Kidney glomerular epithelial cell (primary cell): Measurements from ENCODE around the gene C1D.

Experiments used
- DNase-seq: peaks from one replicate; lab custom pipeline; 2025; lab: John Stamatoyannopoulos, UW

C1D gene

DNA sequence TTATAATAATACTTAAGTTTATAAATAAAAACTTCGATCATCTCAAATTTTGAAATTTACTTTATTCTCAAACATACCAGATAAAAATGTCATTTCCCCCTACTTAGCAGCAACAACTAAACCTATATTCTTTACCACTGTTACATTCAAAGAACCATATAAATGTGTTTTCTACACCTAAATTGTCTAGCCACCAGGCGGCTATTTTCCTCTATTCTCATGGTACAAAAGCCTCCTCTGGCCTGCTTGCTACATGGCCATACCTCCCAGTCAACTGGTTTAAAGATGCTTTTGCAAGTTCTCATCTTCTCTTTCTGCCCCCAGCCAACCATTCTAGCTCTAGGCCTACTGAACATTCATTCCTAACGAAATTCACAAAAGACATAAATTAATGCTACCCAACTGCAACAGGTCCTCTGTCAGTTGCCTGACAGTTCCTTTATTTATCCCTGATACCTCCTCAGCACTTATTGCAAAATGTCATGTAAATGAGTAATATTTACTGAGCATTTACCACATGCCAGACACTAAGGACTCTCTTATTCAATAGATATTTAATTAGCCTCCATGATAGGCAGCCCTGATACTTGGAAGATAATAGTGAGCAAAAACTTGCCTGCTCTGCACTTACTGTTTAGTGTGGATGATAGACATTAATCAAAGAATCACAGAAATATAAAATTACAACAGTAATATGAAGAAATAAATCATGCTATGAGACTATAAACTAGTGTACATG, 5.0 kb downstream of the C1D start:
- DNase-seq: no peak

DNA sequence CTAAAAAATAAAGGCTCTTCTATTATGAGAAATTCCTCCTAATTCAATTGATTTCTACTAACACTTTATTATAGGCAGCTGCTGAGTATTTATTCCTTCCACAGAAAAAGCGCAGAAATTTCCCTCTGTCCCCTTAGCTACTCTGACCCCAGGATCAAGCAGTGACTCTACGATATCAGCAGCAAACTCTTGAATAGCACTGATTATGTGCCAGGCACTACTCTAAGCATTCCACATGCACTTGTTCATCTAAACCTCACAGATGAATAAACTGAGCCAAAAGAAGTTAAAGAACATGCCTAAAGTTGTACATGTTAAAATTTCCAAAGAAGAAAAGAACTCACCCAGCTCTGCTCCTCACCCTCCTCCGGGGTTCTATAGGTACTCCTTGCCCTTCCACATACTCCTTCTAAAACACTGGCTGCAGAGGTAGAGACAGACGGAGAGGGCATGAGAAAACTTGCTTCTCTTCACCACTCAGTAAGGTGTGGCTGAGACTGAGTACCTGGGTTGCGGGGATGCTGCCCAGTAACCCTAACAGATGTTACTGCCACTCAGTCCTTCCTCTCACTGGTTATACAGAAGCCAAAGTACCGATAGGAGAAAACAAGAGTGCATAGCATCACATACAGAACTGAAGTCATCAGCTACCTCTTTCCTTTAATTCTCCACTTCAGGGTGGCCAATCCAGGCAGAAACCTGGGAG, 9.9 kb downstream of the C1D start:
- DNase-seq: no peak

- DNase-seq: no peak
Measured at GRCh38 chr2:68050353-68050752, 12.5 kb downstream of the C1D start.

GRCh38 chr2:68046642-68047240, 16.1 kb downstream of the C1D start:
- no peak for DNase-seq

DNA sequence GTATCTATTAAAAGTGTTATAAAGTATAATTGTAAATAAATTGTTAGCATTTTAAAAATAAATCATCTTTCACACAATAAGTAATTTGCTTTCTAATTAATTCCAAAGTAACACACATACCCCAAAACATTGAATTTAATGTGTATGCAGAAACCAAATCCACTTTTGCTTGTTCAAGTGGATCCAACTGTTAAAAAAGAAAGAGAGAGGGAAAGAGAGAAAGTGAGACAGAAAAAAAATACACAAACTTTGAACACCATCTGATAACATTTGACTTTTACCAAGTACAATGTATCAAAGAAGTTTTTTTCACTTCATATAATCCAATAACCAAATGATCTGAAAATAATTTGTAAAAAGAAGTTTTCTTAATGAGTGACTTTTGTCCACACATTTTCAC, 16.6 kb downstream of the C1D start:
- no peak for DNase-seq

DNA sequence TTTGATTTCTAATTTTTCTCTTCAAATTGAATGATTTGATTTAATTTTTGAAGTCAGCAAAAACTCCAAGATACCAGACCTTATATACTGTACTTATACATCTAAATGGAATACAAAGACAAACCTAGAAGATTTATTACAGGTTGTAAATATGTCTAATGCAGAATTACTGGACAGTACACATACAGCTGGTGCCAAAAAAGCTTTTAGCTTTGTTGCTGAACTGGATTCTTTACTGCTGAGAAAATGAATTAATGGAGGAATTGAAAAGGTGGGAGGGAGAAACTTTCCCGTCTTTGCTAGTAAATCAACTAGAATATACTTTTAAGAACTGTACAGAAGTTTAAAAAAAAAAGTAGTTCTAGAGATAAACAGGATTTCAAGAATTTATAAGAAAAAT, 17.5 kb downstream of the C1D start:
- DNase-seq: no peak

DNA sequence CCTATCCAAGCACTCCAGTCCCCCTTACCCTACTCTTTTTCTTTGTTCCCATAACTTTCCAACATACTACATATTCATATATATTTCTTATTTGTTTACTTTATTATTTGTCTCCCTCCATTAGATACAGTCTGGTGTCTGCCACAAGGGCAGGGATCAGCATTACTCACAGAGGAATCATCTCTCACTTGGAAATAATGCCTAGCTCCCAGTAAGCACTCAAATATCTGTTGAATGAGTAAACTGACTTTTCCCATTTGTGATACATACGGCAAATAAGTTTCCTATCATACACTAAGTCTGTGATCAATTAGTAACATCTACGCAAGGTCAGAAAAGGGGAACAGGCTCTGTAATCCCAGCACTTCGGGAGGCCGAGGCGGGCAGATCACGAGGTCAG, 18.7 kb downstream of the C1D start:
- no peak for DNase-seq

- no peak for DNase-seq
Measured at GRCh38 chr2:68043695-68044094, 19.1 kb downstream of the C1D start.

DNA sequence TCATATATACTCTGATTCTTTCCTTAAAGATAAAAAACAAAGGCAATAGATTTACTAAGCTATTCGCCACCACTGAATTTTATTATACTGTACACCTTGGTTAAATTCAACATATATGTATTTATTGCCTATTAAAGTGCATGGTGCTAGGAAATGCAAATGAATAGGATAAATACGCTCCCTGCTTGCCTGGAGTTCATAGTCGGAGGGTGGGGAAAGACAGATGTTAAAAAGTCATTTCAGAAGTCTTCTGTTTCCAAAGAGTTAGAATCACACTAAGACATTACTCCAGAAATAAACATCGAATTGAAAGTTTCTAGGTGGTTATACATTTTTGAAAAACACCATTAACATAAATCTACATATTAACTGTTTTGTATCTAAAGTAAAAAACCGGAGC, 19.8 kb downstream of the C1D start:
- no peak for DNase-seq

GRCh38 chr2:68041704-68042245, 21.0 kb downstream of the C1D start:
- DNase-seq: no peak

DNA sequence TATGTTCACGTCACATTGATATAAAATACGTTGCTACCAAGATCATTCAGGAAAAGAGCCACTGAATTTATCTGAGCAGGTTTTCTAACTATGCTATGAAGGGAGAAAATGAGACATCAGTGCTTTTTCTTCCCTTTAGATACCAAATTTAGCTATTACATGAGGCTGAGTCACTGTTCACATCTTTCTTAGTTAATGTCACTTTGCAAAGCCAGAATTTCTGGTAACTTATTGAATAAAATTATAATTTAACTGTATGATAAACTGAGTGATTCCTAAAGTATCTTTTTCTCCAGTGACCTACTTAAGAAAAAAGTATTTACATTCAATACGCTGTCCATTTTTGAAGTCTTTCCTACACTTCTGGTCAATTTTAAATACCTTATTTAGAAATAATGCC, 22.7 kb downstream of the C1D start:
- no peak for DNase-seq

DNA sequence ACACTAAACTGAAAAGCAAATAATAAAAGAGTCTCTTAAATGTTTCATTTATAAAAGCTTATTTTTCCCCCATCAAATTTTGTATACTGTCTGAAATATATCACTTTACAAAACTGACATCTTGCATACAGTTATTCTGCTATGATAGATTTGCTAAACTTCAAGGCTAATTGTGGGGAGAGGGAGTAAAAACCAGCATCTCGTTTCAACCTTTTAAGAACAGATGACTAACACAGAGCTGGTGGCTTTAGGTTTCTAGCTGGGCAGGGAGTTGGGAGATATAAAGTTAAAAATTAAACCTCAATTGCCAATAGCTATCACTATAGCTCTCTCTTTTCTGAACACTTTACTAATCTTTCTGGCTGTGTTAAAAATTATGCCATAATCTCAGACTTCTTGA, 23.5 kb downstream of the C1D start:
- peak; percentile 21 for DNase-seq

GRCh38 chr2:68032702-68033101, 30.1 kb downstream of the C1D start:
- DNase-seq: no peak

GRCh38 chr2:68031542-68032160, 31.2 kb downstream of the C1D start:
- peak; percentile 70 for DNase-seq

- no peak for DNase-seq
Measured at GRCh38 chr2:68031043-68031442, 31.8 kb downstream of the C1D start.

DNA sequence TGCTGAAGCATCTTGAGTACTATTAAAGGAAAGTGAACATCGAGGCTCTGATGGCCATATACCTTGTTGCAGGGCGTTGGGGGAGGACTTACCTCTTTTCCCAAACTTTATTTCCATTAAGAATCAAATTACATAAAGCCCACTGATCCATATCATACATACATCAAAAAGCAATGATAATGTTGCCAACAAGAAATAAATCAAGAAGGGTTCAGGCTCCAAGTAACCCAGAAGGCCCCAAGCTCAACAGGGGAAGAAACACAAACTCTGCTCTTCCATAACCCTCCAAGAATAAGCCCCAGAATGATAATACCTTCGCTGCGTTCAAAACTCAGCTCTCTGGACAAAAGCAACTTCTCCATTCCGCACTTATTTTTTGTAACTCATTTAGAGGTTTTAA, 32.3 kb downstream of the C1D start:
- no peak for DNase-seq

DNA sequence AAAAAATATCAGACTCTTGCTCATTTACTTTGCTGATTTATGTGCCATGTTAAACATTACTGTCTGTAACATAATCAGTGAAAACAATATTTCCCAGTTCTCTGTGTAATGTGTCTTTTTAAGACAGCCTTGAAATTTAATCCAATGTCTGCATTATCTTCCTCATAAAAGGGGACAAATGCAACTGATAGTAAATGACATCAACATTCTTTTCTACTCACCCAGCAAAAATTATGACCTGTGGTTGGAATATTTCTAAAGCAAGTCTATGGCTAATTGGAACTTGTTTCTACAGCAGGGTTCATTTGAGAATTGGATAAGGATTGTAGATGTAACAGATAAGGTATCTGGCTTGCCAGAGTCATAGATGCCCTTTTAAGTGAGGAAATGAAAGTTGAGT, 34.8 kb downstream of the C1D start:
- DNase-seq: no peak

- DNase-seq: no peak
Measured at GRCh38 chr2:68024450-68024849, 38.4 kb downstream of the C1D start.

DNA sequence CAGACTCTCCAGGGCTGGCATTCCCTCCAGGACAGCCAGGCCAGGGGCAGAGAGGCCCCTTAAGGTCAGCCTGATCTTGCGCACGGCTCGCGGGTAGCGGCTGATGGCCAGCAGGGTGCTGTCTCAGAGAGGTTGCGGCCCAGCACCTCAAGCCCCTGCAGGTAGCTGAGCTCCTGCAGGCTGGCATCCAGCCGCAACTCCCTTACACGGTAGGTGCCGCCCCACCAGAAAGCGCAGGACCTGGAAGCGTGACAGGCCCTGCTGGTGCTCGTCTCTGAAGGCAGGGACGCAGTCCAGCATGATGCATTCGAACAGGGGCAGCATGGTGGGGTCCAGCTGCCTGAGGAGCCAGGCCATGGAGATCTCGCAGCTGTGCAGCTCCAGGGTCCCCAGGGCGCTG, 38.9 kb downstream of the C1D start:
- DNase-seq: no peak

DNA sequence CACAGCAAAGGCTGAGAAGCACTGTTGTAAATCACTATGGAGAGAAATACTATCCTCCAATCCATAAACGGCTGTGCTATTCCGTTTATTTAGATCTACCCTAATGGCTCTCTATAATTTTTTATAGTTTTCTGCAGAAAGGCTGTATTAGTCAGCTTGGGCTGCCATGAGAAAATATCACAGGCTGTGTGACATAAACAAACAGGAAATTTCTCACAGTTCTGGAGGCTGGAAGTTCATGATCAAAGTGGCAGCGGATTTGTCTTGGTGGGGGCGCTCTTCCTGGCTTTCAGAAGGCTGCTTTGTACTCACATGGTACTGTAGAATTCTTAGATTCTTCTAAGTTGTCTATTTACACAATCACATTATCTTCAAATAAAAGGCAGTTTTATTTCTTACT, 44.1 kb downstream of the C1D start:
- no peak for DNase-seq

GRCh38 chr2:68009526-68009925, 53.3 kb downstream of the C1D start:
- no peak for DNase-seq

GRCh38 chr2:68000170-68000825, 62.5 kb downstream of the C1D start:
- no peak for DNase-seq
